OCI-LY1 (cell line): Measurements from ENCODE around the gene HDGFL2.

Experiments
- H2AFZ ChIP-seq: fragments of 200-600 bp; sonication (generic), shearing (Covaris generic); 2 replicates; pipeline ENCODE4 v1.6.0; 2014; ENCODE audit warnings: antibody characterized with exemption, mild to moderate bottlenecking, low read length
- H3F3A ChIP-seq: fragments of 200-600 bp; sonication (generic), shearing (Covaris generic); 2 replicates; pipeline ENCODE4 v1.6.0; 2014; ENCODE audit warnings: mild to moderate bottlenecking, antibody characterized with exemption, low read length, moderate library complexity; ENCODE audit not compliant: insufficient read depth
- H3K27ac ChIP-seq: fragments of 200-600 bp; sonication (generic); 2 replicates; pipeline ENCODE4 v1.5.1; 2014; ENCODE audit warnings: low read length, mixed run types, mild to moderate bottlenecking, low read depth; ENCODE audit not compliant: poor library complexity, severe bottlenecking
- H3K27me3 ChIP-seq: fragments of 200-600 bp; sonication (generic); 2 replicates; pipeline ENCODE4 v1.6.0; 2014; ENCODE audit warnings: antibody characterized with exemption, mild to moderate bottlenecking, low read length, moderate library complexity; ENCODE audit not compliant: insufficient read depth
- H3K36me3 ChIP-seq: fragments of 200-600 bp; sonication (generic); 2 replicates; pipeline ENCODE4 v1.6.1; 2014; ENCODE audit warnings: mild to moderate bottlenecking, antibody characterized with exemption, low read length, moderate library complexity, mixed read lengths; ENCODE audit not compliant: insufficient read depth
- H3K4me1 ChIP-seq: fragments of 200-600 bp; sonication (generic); 2 replicates; pipeline ENCODE4 v1.5.1; 2014; ENCODE audit warnings: mild to moderate bottlenecking, low read length, moderate library complexity; ENCODE audit not compliant: insufficient read depth, severe bottlenecking
- H3K4me2 ChIP-seq: fragments of 200-600 bp; sonication (generic), shearing (Covaris generic); 2 replicates; pipeline ENCODE4 v1.6.1; 2014; ENCODE audit warnings: low read length
- H3K4me3 ChIP-seq: fragments of 200-600 bp; sonication (generic); 2 replicates; pipeline ENCODE4 v1.5.1; 2014; ENCODE audit warnings: low read length, low read depth, mild to moderate bottlenecking, mixed read lengths; ENCODE audit not compliant: poor library complexity, severe bottlenecking
- H3K79me2 ChIP-seq: fragments of 200-600 bp; shearing (Covaris generic); 2 replicates; pipeline ENCODE4 v1.6.1; 2016; ENCODE audit warnings: mixed run types, low read length, mixed read lengths; ENCODE audit not compliant: insufficient read depth
- H3K9ac ChIP-seq: fragments of 200-600 bp; sonication (generic), shearing (Covaris generic); 2 replicates; pipeline ENCODE4 v1.6.1; 2014; ENCODE audit warnings: mild to moderate bottlenecking, low read length, mixed read lengths
- H3K9me2 ChIP-seq: fragments of 200-600 bp; sonication (generic), shearing (Covaris generic); 2 replicates; pipeline ENCODE4 v1.6.1; 2014; ENCODE audit warnings: low read depth, mild to moderate bottlenecking, low read length, mixed read lengths
- H3K9me3 ChIP-seq: fragments of 200-600 bp; shearing (Covaris generic); 2 replicates; pipeline ENCODE4 v1.6.1; 2014; ENCODE audit warnings: low read length, mixed read lengths
- H4K20me1 ChIP-seq: fragments of 200-600 bp; sonication (generic), shearing (Covaris generic); 2 replicates; pipeline ENCODE4 v1.6.0; 2016; ENCODE audit warnings: mild to moderate bottlenecking, low read length; ENCODE audit not compliant: insufficient read depth
- EZH2 ChIP-seq: fragments of 200-600 bp; sonication (generic), shearing (Covaris generic); IDR thresholded peaks from 2 replicates; pipeline ENCODE4 v1.8.0; 2017; ENCODE audit warnings: borderline replicate concordance, mixed run types, mild to moderate bottlenecking, antibody characterized with exemption, low read length, moderate library complexity, mixed read lengths
- TF ChIP-seq, protein P1 (sequence below): fragments of 200-600 bp; sonication (generic), shearing (Covaris generic); IDR thresholded peaks from 2 replicates; pipeline ENCODE4 v1.5.1; 2017; ENCODE audit warnings: mild to moderate bottlenecking, antibody characterized with exemption, low read length, moderate library complexity, mixed read lengths

The HDGFL2 gene

DNA sequence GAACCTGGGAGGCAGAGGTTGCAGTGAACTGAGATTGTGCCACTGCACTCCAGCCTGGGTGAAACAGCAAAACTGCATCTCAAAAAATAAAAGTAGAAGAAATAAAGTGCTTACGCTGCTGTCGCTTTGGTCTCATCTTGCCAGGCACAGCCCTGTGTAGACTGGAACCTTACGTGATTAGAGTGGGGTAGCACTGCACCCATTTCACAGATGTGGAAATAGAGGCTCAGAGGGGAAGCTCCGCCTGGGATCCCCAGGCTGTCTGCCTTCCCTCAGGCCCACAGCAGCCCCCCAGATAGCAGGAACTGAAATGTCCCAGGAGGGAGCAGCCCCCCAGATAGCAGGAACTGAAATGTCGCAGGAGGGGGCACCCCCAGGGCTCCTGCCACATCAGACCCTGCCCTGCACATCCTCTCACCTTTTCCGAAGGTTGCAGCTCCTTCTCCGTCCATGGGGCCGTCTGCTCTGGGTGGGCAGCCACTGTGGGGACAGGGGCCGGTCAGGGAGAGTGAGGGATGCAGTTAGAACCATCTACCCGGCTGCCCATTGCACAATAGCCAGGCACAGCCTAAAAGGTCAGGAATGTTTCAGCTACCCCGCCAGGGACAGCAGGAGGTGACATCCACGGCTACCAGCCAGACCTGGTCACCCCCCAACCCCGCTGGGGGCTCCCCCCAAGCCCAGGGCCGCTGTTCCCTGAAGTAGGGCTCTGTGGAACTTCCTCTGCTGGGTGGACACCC lies 44.3 kb downstream of the HDGFL2 start:
- H3K4me3 ChIP-seq: no peak overlapping the region
- H3K9me3 ChIP-seq: no peaks in the 10 kb centered on the region
- H3K4me1 ChIP-seq: no peaks in the 10 kb centered on the region
- no peak overlapping the region for H3K9ac ChIP-seq
- no peaks in the 10 kb centered on the region for H3F3A ChIP-seq
- no peaks in the 10 kb centered on the region for H3K79me2 ChIP-seq
- no peaks in the 10 kb centered on the region for H3K27me3 ChIP-seq
- no peak for TF ChIP-seq EZH2
- TF ChIP-seq, protein P1, sequence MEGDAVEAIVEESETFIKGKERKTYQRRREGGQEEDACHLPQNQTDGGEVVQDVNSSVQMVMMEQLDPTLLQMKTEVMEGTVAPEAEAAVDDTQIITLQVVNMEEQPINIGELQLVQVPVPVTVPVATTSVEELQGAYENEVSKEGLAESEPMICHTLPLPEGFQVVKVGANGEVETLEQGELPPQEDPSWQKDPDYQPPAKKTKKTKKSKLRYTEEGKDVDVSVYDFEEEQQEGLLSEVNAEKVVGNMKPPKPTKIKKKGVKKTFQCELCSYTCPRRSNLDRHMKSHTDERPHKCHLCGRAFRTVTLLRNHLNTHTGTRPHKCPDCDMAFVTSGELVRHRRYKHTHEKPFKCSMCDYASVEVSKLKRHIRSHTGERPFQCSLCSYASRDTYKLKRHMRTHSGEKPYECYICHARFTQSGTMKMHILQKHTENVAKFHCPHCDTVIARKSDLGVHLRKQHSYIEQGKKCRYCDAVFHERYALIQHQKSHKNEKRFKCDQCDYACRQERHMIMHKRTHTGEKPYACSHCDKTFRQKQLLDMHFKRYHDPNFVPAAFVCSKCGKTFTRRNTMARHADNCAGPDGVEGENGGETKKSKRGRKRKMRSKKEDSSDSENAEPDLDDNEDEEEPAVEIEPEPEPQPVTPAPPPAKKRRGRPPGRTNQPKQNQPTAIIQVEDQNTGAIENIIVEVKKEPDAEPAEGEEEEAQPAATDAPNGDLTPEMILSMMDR: no peak
- H3K36me3 ChIP-seq: no peaks in the 10 kb centered on the region
- H2AFZ ChIP-seq: no peak overlapping the region
- no peaks in the 10 kb centered on the region for H3K9me2 ChIP-seq
- no peak overlapping the region for H3K4me2 ChIP-seq
- no peaks in the 10 kb centered on the region for H4K20me1 ChIP-seq
- no peak overlapping the region for H3K27ac ChIP-seq

DNA sequence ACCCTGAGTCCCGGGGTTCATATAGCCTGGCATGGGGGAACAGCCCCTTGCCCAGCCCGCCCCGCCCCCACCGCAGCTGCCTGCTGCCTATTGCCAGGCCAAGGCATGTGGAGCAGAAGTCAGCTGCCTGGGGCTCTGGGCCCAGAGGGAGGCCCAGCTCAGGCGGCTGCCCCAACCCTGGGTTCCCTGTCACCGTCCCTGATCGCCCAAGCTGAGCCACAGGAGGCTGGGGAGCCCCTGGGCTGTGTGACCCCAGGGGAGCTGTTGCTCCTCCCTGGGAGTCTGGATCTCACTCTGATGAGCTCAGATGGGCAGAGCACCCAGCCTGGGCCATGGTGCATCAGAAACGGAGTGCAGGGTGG lies 44.8 kb downstream of the HDGFL2 start:
- H3K79me2 ChIP-seq: no peaks in the 10 kb centered on the region
- H3K9me3 ChIP-seq: no peaks in the 10 kb centered on the region
- no peak overlapping the region for H3K4me3 ChIP-seq
- H3K4me1 ChIP-seq: no peaks in the 10 kb centered on the region
- no peak overlapping the region for H2AFZ ChIP-seq
- no peak overlapping the region for H3K9ac ChIP-seq
- no peaks in the 10 kb centered on the region for H3F3A ChIP-seq
- H3K36me3 ChIP-seq: no peaks in the 10 kb centered on the region
- no peak overlapping the region for H3K4me2 ChIP-seq
- no peaks in the 10 kb centered on the region for H4K20me1 ChIP-seq
- TF ChIP-seq, protein P1: no peak
- TF ChIP-seq EZH2: no peak
- no peak overlapping the region for H3K27ac ChIP-seq
- no peaks in the 10 kb centered on the region for H3K9me2 ChIP-seq
- no peaks in the 10 kb centered on the region for H3K27me3 ChIP-seq

DNA sequence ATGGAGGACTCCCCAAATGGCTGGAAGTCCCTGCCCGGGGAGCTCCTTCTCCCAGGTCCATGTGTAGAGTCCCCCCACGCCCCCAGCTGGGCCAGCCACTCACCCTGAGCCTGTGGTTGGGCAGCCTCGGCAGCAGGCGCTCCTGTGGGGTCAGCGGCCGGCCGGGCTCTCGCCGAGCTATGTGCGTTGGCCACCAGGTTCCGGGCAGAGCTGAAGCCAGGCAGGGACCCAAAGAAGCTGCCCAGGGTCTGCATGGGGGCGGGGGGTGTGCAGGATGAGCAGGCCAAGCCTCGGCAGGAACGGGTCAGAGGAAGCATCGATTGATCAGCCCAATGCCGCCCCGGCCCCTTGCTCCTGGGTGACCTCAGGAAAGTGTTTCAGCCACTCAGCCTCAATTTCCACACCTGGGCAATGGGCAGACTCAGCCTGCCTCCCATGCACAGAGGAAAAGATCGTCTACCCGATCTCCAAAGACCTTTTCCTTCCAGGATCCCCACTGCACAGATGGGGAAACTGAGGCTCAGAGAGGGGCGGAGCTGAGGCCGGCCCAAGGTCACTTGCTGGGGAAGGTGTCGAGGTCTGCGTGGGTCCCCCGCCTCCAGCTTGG lies 45.5 kb downstream of the HDGFL2 start:
- no peak overlapping the region for H3K4me2 ChIP-seq
- no peaks in the 10 kb centered on the region for H3K27me3 ChIP-seq
- H3F3A ChIP-seq: no peaks in the 10 kb centered on the region
- no peak overlapping the region for H3K27ac ChIP-seq
- no peaks in the 10 kb centered on the region for H3K4me1 ChIP-seq
- no peaks in the 10 kb centered on the region for H3K36me3 ChIP-seq
- H3K79me2 ChIP-seq: no peaks in the 10 kb centered on the region
- no peaks in the 10 kb centered on the region for H4K20me1 ChIP-seq
- H3K9me2 ChIP-seq: no peaks in the 10 kb centered on the region
- H2AFZ ChIP-seq: no peak overlapping the region
- TF ChIP-seq EZH2: no peak
- TF ChIP-seq, protein P1: no peak
- no peak overlapping the region for H3K4me3 ChIP-seq
- H3K9me3 ChIP-seq: no peaks in the 10 kb centered on the region
- H3K9ac ChIP-seq: no peak overlapping the region
